A549 treated with Hydrocortisone at 1 μM for 4 hours (cell line): ENCODE measurements around the gene NFKBIL1. TPM values are rescaled to one million over a fixed set of nuclear protein-coding genes. Genes with fewer than 3 reads are reported as not detected.

Source experiments
- total RNA-seq: library from RNA; stranded (reverse); fragments of 200-300 nt; extraction: Qiagen RNA extraction; gene quantifications from 5 replicates; pipeline ENCODE4 v1.2.3, GENCODE V29; 2022

NFKBIL1 gene
- total RNA-seq: 9.7 to 12.5 TPM (median 11.6 TPM) in 5 replicates

GRCh38 chr6:31546958-31547726 lies at the start of gene NFKBIL1:
TSS of gene NFKBIL1 (plus strand) at chr6:31547608. CDS start at chr6:31547695, 87 bp downstream.

GRCh38 chr6:31528821-31529328 lies 18.5 kb upstream of the NFKBIL1 start, which contains the start of gene MCCD1:
TSS of gene MCCD1 (plus strand) at chr6:31528962. CDS start at chr6:31529015, 53 bp downstream.

DNA sequence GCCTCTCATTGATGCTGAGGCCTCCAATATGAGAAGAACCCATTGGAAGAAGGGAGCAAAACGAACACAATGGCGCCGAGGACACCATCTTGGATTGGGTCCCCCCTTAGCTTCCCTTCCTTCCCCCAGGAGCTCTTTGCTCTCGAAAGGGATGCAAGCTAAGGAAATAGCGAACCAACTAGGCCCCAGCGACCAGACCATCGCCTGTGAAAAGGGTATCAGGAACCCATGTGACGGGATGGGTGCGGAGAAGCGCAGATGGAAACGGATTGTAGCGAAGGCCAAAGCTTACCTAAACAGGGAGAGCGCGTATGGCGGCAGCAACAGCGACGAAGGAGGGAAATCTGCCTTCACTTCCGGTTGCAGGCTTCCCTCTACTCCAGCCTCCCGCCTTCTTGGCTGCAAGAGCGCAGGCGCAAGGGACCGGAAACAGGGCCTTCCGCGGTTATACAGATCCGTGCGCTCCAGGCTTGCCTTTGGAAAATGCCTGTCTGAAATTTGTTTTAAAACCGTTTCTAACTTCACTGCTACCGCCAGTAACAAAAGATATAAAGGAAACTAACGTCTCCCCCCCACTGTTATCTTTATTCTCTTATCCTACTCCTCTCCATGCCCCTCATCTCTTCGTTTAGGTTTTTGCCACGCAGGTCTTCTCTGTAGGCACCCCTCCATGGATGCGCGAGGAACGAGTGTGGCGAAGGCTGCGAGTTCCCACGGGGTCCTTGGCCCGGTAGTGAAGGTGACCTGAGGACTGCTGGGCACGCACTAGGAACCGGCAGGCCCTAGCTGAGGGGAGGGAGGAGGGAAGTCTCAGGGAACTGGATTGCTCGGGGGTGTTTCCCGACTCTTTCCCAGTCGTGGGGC lies 5.5 kb upstream of the NFKBIL1 start, which contains the start of gene DDX39B:
Gene DDX39B (minus strand): TSS at position 346 of the 864 bp plus-strand sequence. CDS start 1,471 bp downstream, outside the sequence.

DNA sequence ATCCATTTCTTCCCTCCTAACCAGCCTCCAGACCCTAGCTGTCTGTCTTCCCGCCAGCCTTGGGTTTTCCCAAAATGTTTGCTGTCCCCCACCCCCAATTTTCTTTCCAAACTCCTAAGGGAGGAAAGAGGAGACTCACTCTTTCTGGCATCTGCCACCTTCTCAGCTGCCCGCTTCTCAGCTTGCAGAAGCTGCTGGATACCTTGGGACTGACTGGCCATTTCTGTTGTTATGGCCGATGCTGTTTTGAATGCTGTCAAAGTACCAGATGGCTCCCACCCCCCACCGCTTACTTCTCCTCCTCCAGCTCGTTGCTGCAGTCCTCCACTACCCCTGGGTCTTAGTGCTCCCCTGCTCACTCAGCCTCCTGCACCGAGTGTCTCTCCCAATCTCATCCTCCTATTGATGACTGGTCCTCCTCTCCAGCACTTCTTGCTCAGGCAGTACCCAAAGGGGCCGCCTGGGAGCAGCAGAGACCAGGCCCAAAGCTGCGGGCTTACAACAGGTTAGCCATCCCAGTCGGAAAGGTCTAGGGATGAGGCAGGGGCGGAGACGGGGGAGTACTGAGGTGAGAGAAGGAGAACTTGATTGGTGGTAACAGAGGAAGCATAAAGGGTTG lies 960 bp upstream of the NFKBIL1 start, which contains the start of gene ATP6V1G2:
Gene ATP6V1G2 (minus strand): TSS at position 270 of the 619 bp plus-strand sequence. CDS start 49 bp downstream, at position 221.

GRCh38 chr6:31572041-31572911 lies 24.9 kb downstream of the NFKBIL1 start, which contains the start of gene LTA:
TSS of gene LTA (plus strand) at chr6:31572289. CDS start at chr6:31572743, 454 bp downstream.

GRCh38 chr6:31575335-31575901 lies 28.0 kb downstream of the NFKBIL1 start, which contains the start of gene TNF:
TSS of gene TNF (plus strand) at chr6:31575565. CDS start at chr6:31575742, 177 bp downstream.

DNA sequence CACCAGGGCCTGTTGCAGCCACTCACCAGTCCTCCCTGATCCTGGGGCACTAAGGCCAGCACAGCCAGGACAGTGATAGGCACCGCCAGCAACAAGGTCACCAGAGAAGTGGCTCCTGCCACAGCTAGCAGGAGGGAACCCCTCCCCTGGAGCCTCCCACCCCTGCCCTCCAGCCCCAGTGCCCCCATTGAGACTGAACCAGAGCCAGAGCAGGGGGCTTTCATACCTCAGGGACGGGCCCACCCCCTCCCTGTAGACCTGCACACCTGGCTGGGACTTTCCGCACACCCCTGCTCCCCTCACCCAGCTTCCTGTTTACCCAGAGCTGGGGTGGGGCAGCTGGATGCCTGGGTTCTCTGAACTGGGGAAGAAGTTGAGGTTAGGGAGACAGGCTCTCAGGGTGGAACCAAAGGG lies 34.8 kb downstream of the NFKBIL1 start, which contains the start of gene LTB:
Gene LTB (minus strand): TSS at position 195 of the 414 bp plus-strand sequence. CDS start 7 bp downstream, at position 188.

GRCh38 chr6:31586008-31586407 lies 38.6 kb downstream of the NFKBIL1 start, which contains the start of gene LST1:
TSS of gene LST1 (plus strand) at chr6:31586277. CDS start at chr6:31587300, 1,023 bp downstream.

Other genes with a start within 250 kb of the NFKBIL1 start
- 24.9 to 35.0 TPM (median 28.2 TPM) in 5 replicates for gene HLA-B, start 190.4 kb upstream of the NFKBIL1 start, total RNA-seq
- gene MICA, start 144.0 kb upstream of the NFKBIL1 start, total RNA-seq: 27.8 to 29.9 TPM (median 29.8 TPM) in 5 replicates
- gene MICB, start 49.5 kb upstream of the NFKBIL1 start, total RNA-seq: 6.1 to 7.7 TPM (median 7.3 TPM) in 5 replicates
- gene MCCD1, start 18.6 kb upstream of the NFKBIL1 start, total RNA-seq: not detected in 5 replicates
- gene DDX39B, start 5.6 kb upstream of the NFKBIL1 start, total RNA-seq: 331 to 435 TPM (median 353 TPM) in 5 replicates
- 0.46 to 0.93 TPM (median 0.67 TPM) in 5 replicates for gene ATP6V1G2, start 1.0 kb upstream of the NFKBIL1 start, total RNA-seq
- 0.07 to 0.31 TPM (median 0.13 TPM) in 3 of 5 replicates, not detected in the others for gene LTA, start 24.7 kb downstream of the NFKBIL1 start, total RNA-seq
- 0.08 to 0.12 TPM in 2 of 5 replicates, not detected in the others for gene TNF, start 28.0 kb downstream of the NFKBIL1 start, total RNA-seq
- gene LTB, start 34.8 kb downstream of the NFKBIL1 start, total RNA-seq: 0.29 to 0.47 TPM (median 0.38 TPM) in 5 replicates
- gene LST1, start 38.7 kb downstream of the NFKBIL1 start, total RNA-seq: 0.37 TPM in 1 of 5 replicates, not detected in the others
- gene NCR3, start 45.4 kb downstream of the NFKBIL1 start, total RNA-seq: not detected in 5 replicates
- not detected in 5 replicates for gene AIF1, start 67.6 kb downstream of the NFKBIL1 start, total RNA-seq
- gene PRRC2A, start 73.1 kb downstream of the NFKBIL1 start, total RNA-seq: 76.6 to 89.9 TPM (median 84.4 TPM) in 5 replicates
- 129 to 143 TPM (median 133 TPM) in 5 replicates for gene BAG6, start 105.1 kb downstream of the NFKBIL1 start, total RNA-seq
- gene APOM, start 108.3 kb downstream of the NFKBIL1 start, total RNA-seq: 2.9 to 3.8 TPM (median 3.4 TPM) in 5 replicates
- 10.1 to 14.9 TPM (median 12.4 TPM) in 5 replicates for gene C6orf47, start 113.2 kb downstream of the NFKBIL1 start, total RNA-seq
- 9.3 to 11.4 TPM (median 11.1 TPM) in 5 replicates for gene GPANK1, start 117.4 kb downstream of the NFKBIL1 start, total RNA-seq
- 154 to 183 TPM (median 177 TPM) in 5 replicates for gene CSNK2B, start 118.5 kb downstream of the NFKBIL1 start, total RNA-seq
- gene LY6G5B, start 122.4 kb downstream of the NFKBIL1 start, total RNA-seq: 3.4 to 4.7 TPM (median 3.9 TPM) in 5 replicates
- 0.75 to 2.1 TPM (median 1.5 TPM) in 5 replicates for gene LY6G5C, start 133.5 kb downstream of the NFKBIL1 start, total RNA-seq
- 15.0 to 19.1 TPM (median 17.0 TPM) in 5 replicates for gene ABHD16A, start 155.7 kb downstream of the NFKBIL1 start, total RNA-seq
- not detected in 5 replicates for gene LY6G6F, start 159.3 kb downstream of the NFKBIL1 start, total RNA-seq
- not detected in 5 replicates for gene LY6G6D, start 167.7 kb downstream of the NFKBIL1 start, total RNA-seq
- 0.13 to 0.18 TPM in 2 of 5 replicates, not detected in the others for gene LY6G6C, start 174.1 kb downstream of the NFKBIL1 start, total RNA-seq
- gene MPIG6B, start 175.8 kb downstream of the NFKBIL1 start, total RNA-seq: not detected in 5 replicates
- 25.9 to 32.1 TPM (median 29.2 TPM) in 5 replicates for gene DDAH2, start 181.7 kb downstream of the NFKBIL1 start, total RNA-seq
- gene CLIC1, start 188.9 kb downstream of the NFKBIL1 start, total RNA-seq: 475 to 491 TPM (median 481 TPM) in 5 replicates
- 10.7 to 15.7 TPM (median 13.4 TPM) in 5 replicates for gene MSH5, start 192.4 kb downstream of the NFKBIL1 start, total RNA-seq
- gene SAPCD1, start 215.0 kb downstream of the NFKBIL1 start, total RNA-seq: 2.6 to 4.9 TPM (median 3.2 TPM) in 5 replicates
- gene VWA7, start 229.7 kb downstream of the NFKBIL1 start, total RNA-seq: 1.1 to 1.7 TPM (median 1.5 TPM) in 5 replicates
- 52.1 to 61.7 TPM (median 54.3 TPM) in 5 replicates for gene VARS1, start 248.1 kb downstream of the NFKBIL1 start, total RNA-seq